Activated CD4-positive, alpha-beta T cell treated with anti-CD3 and anti-CD28 coated beads, Interleukin-2, Interleukin-6, amounts not matched to agents 100 ng/mL and 50 ng/mL, durations not matched to agents 16 hours and 8 hours (primary cell): ENCODE measurements around the gene DCAF10.
"Not testable (repeated sequence)": the region's sequence is repeated elsewhere in the genome, so short reads cannot be mapped to it uniquely, and the experiment has no call there.

ENCODE experiments used
- DNase-seq: peaks from one replicate; pipeline ENCODE4 v3.0.0-alpha.2; 2020

DCAF10 gene

GRCh38 chr9:37796232-37796631 is 4.4 kb upstream of the DCAF10 start:
- DNase-seq: no peak

- peak; percentile 37 for DNase-seq
Observed at GRCh38 chr9:37798677-37799076, 1.9 kb upstream of the DCAF10 start.

- peak; percentile 40 for DNase-seq
Observed at GRCh38 chr9:37801287-37801850, 772 bp downstream of the DCAF10 start.

GRCh38 chr9:37801959-37802711 is 1.5 kb downstream of the DCAF10 start:
- DNase-seq: no peak

- DNase-seq: no peak
Observed at GRCh38 chr9:37806271-37806670, 5.7 kb downstream of the DCAF10 start.

- not testable (repeated sequence) for DNase-seq
Observed at GRCh38 chr9:37809676-37810075, 9.1 kb downstream of the DCAF10 start.

GRCh38 chr9:37811906-37812476 is 11.4 kb downstream of the DCAF10 start:
- no peak for DNase-seq

- DNase-seq: no peak
Observed at GRCh38 chr9:37812773-37813379, 12.3 kb downstream of the DCAF10 start.

- DNase-seq: no peak
Observed at GRCh38 chr9:37818849-37819248, 18.3 kb downstream of the DCAF10 start.

- DNase-seq: no peak
Observed at GRCh38 chr9:37820142-37820541, 19.5 kb downstream of the DCAF10 start.

- not testable (repeated sequence) for DNase-seq
Observed at GRCh38 chr9:37825174-37825573, 24.6 kb downstream of the DCAF10 start.

- DNase-seq: no peak
Observed at GRCh38 chr9:37827483-37828165, 27.0 kb downstream of the DCAF10 start.

- no peak for DNase-seq
Observed at GRCh38 chr9:37835821-37836220, 35.2 kb downstream of the DCAF10 start.

GRCh38 chr9:37836386-37836785 is 35.8 kb downstream of the DCAF10 start:
- peak; percentile 73 for DNase-seq

GRCh38 chr9:37839496-37840461 is 39.2 kb downstream of the DCAF10 start:
- no peak for DNase-seq

- no peak for DNase-seq
Observed at GRCh38 chr9:37840560-37841194, 40.1 kb downstream of the DCAF10 start.

GRCh38 chr9:37852222-37852621 is 51.6 kb downstream of the DCAF10 start:
- no peak for DNase-seq

GRCh38 chr9:37856551-37856950 is 56.0 kb downstream of the DCAF10 start:
- DNase-seq: no peak

- DNase-seq: no peak
Observed at GRCh38 chr9:37859043-37859442, 58.4 kb downstream of the DCAF10 start.

GRCh38 chr9:37862530-37862929 is 61.9 kb downstream of the DCAF10 start:
- no peak for DNase-seq

- DNase-seq: no peak
Observed at GRCh38 chr9:37870081-37870798, 69.6 kb downstream of the DCAF10 start.
